HEK293 (cell line): ENCODE data around the gene SKIC3.

Source experiments
- CTCF ChIA-PET: fragments of 350-600 bp; formaldehyde crosslinking; extraction: SDS; loops from one replicate; lab custom pipeline; 2021; ENCODE audit warnings: antibody characterized with exemption; lab: Yijun Ruan, JAX
- POLR2A ChIA-PET: fragments of 300-600 bp; formaldehyde crosslinking; extraction: SDS; loops from one replicate; lab custom pipeline; 2020; ENCODE audit warnings: antibody characterized with exemption, inconsistent platforms; lab: Yijun Ruan, JAX
- H3K27ac ChIP-seq: fragments of 200-500 bp; sonication (Bioruptor generic); 2 replicates; pipeline ENCODE4 v1.5.1; 2014; ENCODE audit warnings: low read depth, low read length, control low read depth, inconsistent platforms; ENCODE audit errors: extremely low read depth
- H3K36me3 ChIP-seq, 2 experiments: fragments of 200-500 bp in 1 of 2; sonication (Bioruptor generic) in 1 of 2; 1 replicate in 1 of 2; 2 replicates in 1 of 2; pipeline ENCODE4 v1.5.1; 2014 to 2017; ENCODE audit warnings: inconsistent platforms in 2 of 2, low read length in 2 of 2; ENCODE audit not compliant: control insufficient read depth in 2 of 2, insufficient read depth in 1 of 2
- H3K4me1 ChIP-seq: fragments of 200-500 bp; sonication (Bioruptor generic); 2 replicates; pipeline ENCODE4 v1.5.1; 2014; ENCODE audit warnings: mild to moderate bottlenecking, low read length, inconsistent platforms; ENCODE audit not compliant: control insufficient read depth, insufficient read depth
- H3K4me3 ChIP-seq: 2 replicates; pipeline ENCODE4 v1.5.1; 2011; ENCODE audit warnings: low read depth, mild to moderate bottlenecking, control low read depth, low read length, moderate library complexity
- H3K9me3 ChIP-seq: fragments of 200-500 bp; sonication (Bioruptor generic); 2 replicates; pipeline ENCODE4 v1.5.1; 2014; ENCODE audit warnings: low read depth, low read length, inconsistent platforms; ENCODE audit not compliant: control insufficient read depth, insufficient read depth
- HOXC10 ChIP-seq: sonication (generic); formaldehyde crosslinking; IDR thresholded peaks from 2 replicates; pipeline ENCODE4 v1.8.1; 2023; ENCODE audit warnings: mild to moderate bottlenecking, missing genetic modification reagents
- SP3 ChIP-seq: fragments of 450-650 bp; formaldehyde crosslinking; IDR thresholded peaks from 2 replicates; pipeline ENCODE4 v1.5.1; 2016; ENCODE audit warnings: missing biosample characterization, missing genetic modification characterization
- ZBTB21 ChIP-seq: fragments of 450-650 bp; formaldehyde crosslinking; IDR thresholded peaks from 2 replicates; pipeline ENCODE4 v1.5.1; 2017; ENCODE audit warnings: missing biosample characterization, missing genetic modification characterization
- ZBTB7A ChIP-seq: fragments of 450-650 bp; formaldehyde crosslinking; IDR thresholded peaks from 2 replicates; pipeline ENCODE4 v1.5.1; 2016; ENCODE audit warnings: low read depth, missing biosample characterization, missing genetic modification characterization
- ZFP3 ChIP-seq: fragments of 450-650 bp; formaldehyde crosslinking; IDR thresholded peaks from 2 replicates; pipeline ENCODE4 v1.5.1; 2016; ENCODE audit warnings: low read depth, missing biosample characterization, missing genetic modification characterization
- ZNF48 ChIP-seq: fragments of 450-650 bp; formaldehyde crosslinking; IDR thresholded peaks from 2 replicates; pipeline ENCODE4 v1.5.1; 2016; ENCODE audit warnings: missing biosample characterization, missing genetic modification characterization
- ZNF558 ChIP-seq: fragments of 450-650 bp; formaldehyde crosslinking; IDR thresholded peaks from 2 replicates; pipeline ENCODE4 v1.5.1; 2016; ENCODE audit warnings: missing biosample characterization, missing genetic modification characterization
- ZNF585B ChIP-seq: fragments of 450-650 bp; formaldehyde crosslinking; IDR thresholded peaks from 2 replicates; pipeline ENCODE4 v1.5.1; 2016; ENCODE audit warnings: missing biosample characterization, missing genetic modification characterization
- ZNF670 ChIP-seq: fragments of 450-650 bp; formaldehyde crosslinking; IDR thresholded peaks from 2 replicates; pipeline ENCODE4 v1.5.1; 2016; ENCODE audit warnings: missing biosample characterization, missing genetic modification characterization, low read depth
- ZNF785 ChIP-seq: fragments of 450-650 bp; formaldehyde crosslinking; IDR thresholded peaks from 2 replicates; pipeline ENCODE4 v1.5.1; 2016; ENCODE audit warnings: missing biosample characterization, missing genetic modification characterization
- TF ChIP-seq, protein P1 (sequence below): fragments of 450-650 bp; formaldehyde crosslinking; conservative IDR thresholded peaks from 2 replicates; pipeline ENCODE4 v1.5.1; 2016; ENCODE audit warnings: low read depth, missing biosample characterization, missing genetic modification characterization
- TF ChIP-seq, protein P2 (sequence below): fragments of 450-650 bp; formaldehyde crosslinking; IDR thresholded peaks from 2 replicates; pipeline ENCODE4 v1.5.1; 2016; ENCODE audit warnings: missing biosample characterization, missing genetic modification characterization
- TF ChIP-seq, protein P3 (sequence below): fragments of 450-650 bp; formaldehyde crosslinking; IDR thresholded peaks from 2 replicates; pipeline ENCODE4 v1.5.1; 2016; ENCODE audit warnings: missing biosample characterization, missing genetic modification characterization
- TF ChIP-seq, protein P4 (sequence below): fragments of 450-650 bp; formaldehyde crosslinking; IDR thresholded peaks from 2 replicates; pipeline ENCODE4 v1.5.1; 2016; ENCODE audit warnings: missing biosample characterization, missing genetic modification characterization, low read depth

The SKIC3 gene

DNA sequence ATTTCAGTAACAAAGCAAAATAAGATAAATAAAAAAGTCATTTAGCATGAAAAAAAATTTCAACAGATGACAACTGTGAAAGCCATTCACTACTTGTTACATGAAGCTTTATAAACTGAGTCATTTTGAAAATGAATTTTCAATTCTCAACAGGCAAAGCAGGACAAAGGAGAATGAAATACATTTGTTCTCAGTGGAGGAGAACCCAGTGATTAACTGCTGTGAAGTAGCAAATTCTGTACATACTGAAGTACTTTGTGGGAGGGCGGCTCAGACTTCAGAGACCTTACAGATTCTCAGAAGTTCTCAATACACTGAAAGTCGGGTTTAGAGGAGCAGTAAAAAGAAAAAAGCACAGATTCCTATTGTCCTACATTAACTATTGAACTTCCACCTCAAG is 21.7 kb downstream of the SKIC3 start:
- CTCF ChIA-PET, result interaction anchor here (1.0 kb wide), 1 partner anchor 10 kb away, joined by 3 read pairs; no protein-coding TSS in a partner anchor
- no peaks in the 10 kb centered on the region for H3K4me1 ChIP-seq
- no peak overlapping the region for H3K27ac ChIP-seq
- no peaks in the 10 kb centered on the region for H3K9me3 ChIP-seq
- H3K4me3 ChIP-seq, result no peak overlapping the region
- peaks cover 10 to 66% of the 10 kb centered on the region in 2 experiments for H3K36me3 ChIP-seq
- POLR2A ChIA-PET, result no interaction called here
- TF ChIP-seq ZNF670, result no peak
- TF ChIP-seq ZNF558 (tag by site-specific recombination), result no peak
- TF ChIP-seq, protein P1, sequence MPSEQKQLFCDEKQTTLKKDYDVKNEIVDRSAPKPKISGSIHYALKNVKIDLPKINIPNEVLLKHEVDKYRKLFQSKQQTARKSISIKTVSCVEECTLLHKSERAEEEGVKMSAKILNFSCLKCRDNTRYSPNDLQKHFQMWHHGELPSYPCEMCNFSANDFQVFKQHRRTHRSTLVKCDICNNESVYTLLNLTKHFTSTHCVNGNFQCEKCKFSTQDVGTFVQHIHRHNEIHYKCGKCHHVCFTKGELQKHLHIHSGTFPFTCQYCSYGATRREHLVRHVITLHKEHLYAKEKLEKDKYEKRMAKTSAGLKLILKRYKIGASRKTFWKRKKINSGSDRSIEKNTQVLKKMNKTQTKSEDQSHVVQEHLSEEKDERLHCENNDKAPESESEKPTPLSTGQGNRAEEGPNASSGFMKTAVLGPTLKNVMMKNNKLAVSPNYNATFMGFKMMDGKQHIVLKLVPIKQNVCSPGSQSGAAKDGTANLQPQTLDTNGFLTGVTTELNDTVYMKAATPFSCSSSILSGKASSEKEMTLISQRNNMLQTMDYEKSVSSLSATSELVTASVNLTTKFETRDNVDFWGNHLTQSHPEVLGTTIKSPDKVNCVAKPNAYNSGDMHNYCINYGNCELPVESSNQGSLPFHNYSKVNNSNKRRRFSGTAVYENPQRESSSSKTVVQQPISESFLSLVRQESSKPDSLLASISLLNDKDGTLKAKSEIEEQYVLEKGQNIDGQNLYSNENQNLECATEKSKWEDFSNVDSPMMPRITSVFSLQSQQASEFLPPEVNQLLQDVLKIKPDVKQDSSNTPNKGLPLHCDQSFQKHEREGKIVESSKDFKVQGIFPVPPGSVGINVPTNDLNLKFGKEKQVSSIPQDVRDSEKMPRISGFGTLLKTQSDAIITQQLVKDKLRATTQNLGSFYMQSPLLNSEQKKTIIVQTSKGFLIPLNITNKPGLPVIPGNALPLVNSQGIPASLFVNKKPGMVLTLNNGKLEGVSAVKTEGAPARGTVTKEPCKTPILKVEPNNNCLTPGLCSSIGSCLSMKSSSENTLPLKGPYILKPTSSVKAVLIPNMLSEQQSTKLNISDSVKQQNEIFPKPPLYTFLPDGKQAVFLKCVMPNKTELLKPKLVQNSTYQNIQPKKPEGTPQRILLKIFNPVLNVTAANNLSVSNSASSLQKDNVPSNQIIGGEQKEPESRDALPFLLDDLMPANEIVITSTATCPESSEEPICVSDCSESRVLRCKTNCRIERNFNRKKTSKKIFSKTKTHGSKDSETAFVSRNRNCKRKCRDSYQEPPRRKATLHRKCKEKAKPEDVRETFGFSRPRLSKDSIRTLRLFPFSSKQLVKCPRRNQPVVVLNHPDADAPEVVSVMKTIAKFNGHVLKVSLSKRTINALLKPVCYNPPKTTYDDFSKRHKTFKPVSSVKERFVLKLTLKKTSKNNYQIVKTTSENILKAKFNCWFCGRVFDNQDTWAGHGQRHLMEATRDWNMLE (tag by site-specific recombination), result no peak
- TF ChIP-seq SP3 (tag by site-specific recombination), result no peak
- TF ChIP-seq, protein P2, sequence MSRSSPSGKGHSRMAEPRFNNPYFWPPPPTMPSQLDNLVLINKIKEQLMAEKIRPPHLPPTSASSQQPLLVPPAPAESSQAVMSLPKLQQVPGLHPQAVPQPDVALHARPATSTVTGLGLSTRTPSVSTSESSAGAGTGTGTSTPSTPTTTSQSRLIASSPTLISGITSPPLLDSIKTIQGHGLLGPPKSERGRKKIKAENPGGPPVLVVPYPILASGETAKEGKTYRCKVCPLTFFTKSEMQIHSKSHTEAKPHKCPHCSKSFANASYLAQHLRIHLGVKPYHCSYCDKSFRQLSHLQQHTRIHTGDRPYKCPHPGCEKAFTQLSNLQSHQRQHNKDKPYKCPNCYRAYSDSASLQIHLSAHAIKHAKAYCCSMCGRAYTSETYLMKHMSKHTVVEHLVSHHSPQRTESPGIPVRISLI (tag by site-specific recombination), result no peak
- TF ChIP-seq HOXC10 (CRISPR knock-in tag), result no peak
- no peak for TF ChIP-seq ZBTB7A (tag by site-specific recombination)
- TF ChIP-seq, protein P3, sequence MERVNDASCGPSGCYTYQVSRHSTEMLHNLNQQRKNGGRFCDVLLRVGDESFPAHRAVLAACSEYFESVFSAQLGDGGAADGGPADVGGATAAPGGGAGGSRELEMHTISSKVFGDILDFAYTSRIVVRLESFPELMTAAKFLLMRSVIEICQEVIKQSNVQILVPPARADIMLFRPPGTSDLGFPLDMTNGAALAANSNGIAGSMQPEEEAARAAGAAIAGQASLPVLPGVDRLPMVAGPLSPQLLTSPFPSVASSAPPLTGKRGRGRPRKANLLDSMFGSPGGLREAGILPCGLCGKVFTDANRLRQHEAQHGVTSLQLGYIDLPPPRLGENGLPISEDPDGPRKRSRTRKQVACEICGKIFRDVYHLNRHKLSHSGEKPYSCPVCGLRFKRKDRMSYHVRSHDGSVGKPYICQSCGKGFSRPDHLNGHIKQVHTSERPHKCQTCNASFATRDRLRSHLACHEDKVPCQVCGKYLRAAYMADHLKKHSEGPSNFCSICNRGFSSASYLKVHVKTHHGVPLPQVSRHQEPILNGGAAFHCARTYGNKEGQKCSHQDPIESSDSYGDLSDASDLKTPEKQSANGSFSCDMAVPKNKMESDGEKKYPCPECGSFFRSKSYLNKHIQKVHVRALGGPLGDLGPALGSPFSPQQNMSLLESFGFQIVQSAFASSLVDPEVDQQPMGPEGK (tag by site-specific recombination), result no peak
- TF ChIP-seq, protein P4, sequence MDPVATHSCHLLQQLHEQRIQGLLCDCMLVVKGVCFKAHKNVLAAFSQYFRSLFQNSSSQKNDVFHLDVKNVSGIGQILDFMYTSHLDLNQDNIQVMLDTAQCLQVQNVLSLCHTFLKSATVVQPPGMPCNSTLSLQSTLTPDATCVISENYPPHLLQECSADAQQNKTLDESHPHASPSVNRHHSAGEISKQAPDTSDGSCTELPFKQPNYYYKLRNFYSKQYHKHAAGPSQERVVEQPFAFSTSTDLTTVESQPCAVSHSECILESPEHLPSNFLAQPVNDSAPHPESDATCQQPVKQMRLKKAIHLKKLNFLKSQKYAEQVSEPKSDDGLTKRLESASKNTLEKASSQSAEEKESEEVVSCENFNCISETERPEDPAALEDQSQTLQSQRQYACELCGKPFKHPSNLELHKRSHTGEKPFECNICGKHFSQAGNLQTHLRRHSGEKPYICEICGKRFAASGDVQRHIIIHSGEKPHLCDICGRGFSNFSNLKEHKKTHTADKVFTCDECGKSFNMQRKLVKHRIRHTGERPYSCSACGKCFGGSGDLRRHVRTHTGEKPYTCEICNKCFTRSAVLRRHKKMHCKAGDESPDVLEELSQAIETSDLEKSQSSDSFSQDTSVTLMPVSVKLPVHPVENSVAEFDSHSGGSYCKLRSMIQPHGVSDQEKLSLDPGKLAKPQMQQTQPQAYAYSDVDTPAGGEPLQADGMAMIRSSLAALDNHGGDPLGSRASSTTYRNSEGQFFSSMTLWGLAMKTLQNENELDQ (tag by site-specific recombination), result no peak

DNA sequence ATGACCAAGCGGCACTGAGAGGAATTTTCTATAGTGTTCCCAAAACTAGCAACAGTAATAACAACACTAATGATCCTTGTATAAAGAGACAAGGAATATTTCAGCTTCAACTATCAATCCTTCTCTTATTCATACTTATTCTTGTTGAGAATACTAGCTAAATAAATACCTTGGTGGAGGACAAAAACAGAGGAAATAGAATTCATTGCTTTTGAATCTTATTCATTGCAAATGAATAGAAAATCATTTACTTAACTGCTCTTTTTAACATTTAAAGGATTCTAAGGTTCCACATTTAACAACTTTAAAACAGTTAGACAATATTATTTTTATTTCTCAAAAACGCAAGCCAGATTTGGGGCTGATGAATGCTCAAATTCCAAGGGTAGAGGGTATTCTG is 22.4 kb downstream of the SKIC3 start:
- ChIA-PET POLR2A (no interaction called here), CTCF (interaction anchor here (0.6 to 1.0 kb wide), 2 partner anchors 10 to 247 kb away, joined by 3 to 6 read pairs; partner anchors contain the start of gene MCTP1)
- no peak overlapping the region for H3K27ac ChIP-seq
- TF ChIP-seq ZFP3 (no peak), ZBTB21 (tag by site-specific recombination) (no peak), ZNF585B (tag by site-specific recombination) (no peak), ZNF785 (tag by site-specific recombination) (no peak), ZNF48 (no peak)
- no peaks in the 10 kb centered on the region for H3K4me1 ChIP-seq
- peaks cover 12 to 70% of the 10 kb centered on the region in 2 experiments for H3K36me3 ChIP-seq
- H3K9me3 ChIP-seq, result no peaks in the 10 kb centered on the region
- H3K4me3 ChIP-seq, result no peak overlapping the region
